NCI-H526 (cell line): ENCODE measurements around the gene GH2.
A peak's percentile ranks its signal among the peaks of the same experiment; 100 is the strongest.

Experiments used
- DNase-seq, 2 experiments: peaks; one replicate each; lab custom pipeline; 2025; lab: John Stamatoyannopoulos, UW

GH2 gene

DNA sequence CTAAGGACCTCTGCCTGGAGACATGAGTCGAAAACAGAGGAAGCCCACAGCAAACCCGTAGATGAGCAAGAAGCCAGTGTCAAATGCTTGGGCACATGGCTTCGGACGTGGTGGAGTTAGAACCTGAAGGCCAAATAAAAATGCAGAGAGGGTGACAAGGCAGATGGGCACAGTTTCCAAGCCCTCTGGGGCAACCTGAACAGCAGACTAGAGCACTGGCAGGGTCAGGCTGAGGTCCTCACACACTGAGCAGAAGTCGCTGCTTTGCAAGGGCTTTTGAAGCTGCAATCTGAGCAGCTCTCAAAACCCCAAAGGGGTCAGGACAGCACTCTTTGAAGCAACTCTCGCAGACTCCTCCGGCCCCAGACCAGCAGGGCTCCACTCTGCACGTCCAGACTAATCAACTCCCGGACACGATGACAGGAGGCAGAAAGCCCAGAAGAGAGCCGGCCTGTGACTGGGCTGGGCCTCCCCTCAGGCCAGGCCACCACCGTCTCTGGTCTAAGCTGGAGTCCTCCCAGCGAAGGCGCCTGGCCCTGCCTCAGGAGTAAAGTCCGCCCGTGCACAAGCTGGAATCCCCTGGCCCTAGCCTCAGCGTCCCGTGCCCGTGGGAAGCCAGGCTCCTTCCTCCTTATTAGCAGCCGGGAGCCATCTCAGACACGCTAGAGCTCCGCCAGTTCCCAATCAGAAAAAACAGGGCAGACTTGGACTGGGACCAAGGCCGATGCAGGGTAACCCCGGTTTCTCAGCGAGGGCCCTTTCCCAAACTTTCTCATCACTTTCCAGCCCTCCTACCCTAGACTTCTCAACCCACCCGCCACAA lies 40.2 kb downstream of the GH2 start:
- DNase-seq, result peak in 1 of 2 experiments; percentile 55

DNA sequence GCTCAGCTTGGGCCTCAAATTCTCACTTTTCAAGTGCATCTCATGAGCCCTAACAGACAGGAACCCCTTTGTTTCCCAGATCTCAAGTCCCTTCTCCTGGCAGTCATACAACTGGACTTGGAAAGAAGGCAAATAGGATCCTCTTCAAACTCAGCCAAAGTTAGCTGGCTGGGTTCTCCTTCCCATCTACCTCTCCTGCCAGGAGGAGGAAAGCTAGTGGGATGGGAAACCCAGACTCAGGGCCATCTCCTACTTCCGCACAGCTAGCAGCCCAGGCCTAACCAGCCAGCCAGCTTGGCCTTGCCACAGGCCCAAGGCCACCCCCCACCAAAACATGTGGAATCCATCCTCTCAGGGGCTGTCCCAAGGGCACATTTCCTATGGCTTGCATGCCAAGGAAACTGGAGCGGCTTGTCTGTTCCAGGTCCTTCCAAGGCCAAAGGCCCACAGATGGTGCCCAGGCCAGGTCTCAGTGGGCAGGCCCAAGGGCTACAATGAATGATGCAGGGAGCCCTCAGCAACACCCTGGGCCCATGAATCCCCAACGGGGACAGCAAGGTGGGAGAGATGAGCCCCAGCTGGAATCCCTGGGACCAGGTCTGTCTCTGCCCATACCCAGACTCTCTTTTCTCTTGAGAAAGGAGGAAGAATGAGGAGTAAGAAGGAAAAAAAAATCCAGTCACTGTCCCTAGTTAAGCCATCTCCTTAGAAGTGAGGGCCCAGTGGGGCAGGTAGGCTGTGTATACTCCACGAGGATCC lies 41.0 kb downstream of the GH2 start:
- no peak for DNase-seq

DNA sequence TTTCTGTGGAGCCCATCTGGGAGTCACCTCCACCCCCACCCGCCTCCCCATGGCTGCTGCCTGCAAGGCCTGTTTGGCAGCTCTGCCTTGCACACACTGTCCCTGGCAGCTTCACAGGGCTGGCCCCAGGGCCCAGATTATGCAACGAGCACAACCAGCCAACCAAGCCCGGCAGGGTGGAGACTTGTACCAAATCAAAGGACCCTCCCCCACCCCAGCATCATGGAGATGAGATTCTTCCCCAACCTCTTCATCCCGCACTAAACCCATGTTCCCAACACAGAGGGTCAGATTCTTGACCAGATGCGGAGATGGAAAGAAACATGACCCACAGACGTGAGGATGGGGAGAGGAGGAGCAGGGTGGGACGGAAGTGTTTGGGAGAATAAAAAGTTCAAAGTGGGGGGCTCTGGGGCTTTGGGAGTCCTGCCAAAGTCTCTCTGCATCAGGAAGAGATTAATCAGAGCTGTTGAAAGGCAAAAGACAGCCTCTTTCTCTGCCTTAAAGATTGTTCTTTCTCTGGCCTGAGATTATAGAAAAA lies 43.0 kb downstream of the GH2 start:
- no peak for DNase-seq

DNA sequence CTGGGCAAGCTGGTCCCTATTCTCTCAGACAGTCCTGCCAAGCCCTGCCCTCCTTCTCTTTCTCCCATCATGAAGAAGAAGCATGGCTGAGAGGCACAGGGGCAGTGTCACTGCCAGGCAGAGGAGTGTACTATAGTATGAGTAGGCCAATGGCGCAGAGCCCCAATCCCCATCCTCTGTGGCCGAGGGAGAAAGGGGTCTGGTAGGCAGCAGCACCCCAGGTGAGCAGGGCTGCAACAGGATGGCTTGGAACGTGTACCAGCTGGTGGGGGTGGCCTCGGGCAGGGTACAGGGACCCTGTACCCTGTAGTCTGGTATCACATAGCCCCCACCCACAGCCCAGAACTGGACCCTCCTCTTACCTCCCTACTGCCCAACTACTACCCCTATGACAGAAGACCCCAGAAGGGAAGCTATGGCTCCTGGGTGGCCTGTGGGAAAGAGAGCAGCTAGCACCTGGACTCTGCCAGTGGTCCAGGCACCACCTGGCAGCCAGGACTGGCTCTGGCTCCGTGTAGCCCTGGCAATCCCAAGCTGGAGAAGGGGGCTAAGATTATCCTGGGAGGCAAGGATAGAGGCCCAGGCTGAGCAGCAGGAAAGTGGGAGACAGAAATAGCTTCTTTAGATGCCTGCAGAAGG lies 43.7 kb downstream of the GH2 start:
- no peak for DNase-seq

DNA sequence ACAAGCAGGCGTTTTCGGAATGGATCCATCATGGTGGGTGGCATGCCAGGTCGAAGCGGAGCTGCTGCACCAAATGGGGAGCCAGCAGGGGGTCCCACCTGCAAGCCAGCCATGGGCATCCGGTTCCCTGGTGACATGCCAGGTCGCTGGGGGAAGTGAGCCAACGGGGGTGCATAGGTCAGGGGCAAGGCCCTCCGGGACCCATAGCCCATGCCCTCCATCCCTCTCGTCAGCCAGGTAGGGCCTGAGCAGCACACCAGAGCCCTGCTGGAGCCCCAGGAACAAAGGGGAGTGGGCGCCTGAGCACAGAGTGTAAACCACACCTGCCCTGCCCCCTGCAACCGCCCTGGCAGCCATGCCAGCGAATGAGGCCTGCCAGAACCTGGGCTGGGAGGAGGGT lies 44.3 kb downstream of the GH2 start:
- DNase-seq, result no peak

DNA sequence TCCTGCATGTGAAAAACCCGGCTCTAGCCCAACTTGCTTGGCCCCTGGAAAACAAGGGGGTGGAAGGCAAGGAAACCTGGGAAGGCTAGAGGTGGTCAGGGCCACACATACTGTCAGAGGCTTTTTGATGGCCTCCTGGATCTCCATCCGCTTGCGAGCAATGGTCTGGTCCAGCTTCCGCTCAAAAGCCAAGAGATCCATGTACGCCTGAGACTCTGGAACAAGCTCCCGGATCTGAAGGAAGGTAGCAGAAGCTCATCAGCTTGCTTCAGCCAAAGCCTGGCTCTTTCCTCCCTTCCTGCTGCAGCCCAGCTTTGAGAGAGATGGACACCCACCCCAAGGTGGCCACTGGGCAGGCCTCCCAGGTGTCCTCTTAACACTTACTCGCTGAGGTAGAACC lies 44.9 kb downstream of the GH2 start:
- no peak for DNase-seq

DNA sequence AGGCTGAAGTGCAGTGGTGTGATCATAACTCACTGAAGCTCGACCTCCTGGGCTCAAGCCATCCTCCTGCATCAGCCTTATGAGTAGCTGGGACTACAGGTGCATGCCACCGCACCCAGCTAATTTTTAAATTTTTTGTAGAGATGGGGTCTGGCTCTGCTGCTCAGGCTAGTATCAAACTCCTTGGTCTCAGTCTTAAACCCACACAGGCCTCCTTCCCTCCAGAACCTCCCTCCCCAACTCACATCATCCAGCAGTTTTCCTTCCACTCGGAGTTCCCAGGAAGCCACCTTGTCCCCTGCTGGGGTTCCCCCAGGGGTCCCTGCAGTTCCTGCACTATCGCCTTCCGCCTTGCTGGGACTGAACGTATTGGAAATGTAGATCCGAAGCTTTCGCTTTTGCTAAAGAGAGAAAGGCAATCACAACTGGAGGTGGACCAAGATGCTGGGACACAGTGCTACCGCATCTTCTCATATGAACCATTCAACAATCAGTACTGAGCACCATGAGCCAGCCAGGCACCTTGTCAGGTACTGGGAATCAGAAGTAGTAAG lies 46.5 kb downstream of the GH2 start:
- DNase-seq, result no peak

DNA sequence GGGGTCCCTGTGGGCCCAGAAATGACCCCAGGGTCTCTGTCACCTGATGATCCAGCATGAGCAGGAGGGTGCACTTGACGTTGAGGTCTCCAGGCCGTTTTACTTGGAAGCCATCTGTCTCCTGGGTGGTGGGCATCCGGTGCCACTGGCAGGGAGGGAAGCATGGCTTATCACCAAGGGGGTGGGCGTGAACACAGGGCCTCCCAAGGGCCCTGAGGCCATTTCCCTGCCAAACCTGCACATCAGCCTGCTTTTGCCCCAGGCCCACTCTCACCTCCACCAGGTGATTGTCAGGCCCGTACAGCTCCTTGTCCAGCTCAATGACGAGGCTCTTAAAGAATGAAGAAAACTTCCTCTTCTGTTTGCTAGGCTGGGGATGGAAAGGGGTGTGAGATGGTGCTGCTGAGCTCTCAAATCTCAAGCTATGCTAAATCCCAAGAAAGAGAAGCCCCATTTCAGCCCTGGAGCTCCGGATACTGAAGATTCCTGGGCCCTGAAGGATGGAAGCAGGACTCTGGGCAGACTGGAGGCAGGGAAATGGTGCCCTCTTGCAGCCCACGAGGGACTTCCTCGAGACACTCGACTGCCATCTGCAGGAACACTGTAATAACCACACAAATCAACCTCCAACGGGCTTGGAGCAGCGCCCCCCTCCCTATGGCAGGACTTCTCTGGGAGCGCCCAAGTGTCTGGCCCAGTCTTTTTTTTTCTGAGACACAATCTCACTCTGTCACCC lies 47.1 kb downstream of the GH2 start:
- peak; percentile 77 to 82 for DNase-seq

DNA sequence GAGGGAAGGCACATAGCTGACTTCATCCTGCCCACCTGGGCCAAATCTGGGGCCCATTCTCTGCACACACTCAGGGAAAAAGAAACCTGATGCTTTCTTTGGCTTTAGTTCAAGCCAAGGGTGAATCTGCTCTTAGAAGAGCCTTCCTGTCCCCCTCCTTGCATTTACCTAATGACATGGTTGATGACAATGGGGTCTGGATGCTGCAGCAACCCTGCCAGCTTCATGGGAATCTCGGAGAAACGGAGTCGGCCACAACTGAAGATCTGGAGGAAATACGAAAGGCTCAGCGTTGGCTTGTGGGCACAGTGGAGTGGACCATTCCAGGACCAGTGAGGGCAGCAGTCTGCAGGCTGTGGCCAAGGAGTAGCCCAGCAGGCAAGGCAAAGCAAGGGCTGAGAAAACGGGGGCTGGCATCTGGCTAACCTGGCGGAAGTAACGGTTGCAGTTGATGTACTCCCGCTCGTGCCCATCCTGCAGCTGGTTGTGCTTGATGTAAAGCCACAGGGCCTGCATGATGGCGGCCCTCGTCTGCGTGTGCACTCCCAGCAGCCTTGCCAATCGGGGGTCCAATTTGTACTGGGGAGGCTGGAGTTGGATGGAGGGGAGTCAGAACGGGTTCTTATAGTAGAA lies 47.9 kb downstream of the GH2 start:
- DNase-seq, result no peak

DNA sequence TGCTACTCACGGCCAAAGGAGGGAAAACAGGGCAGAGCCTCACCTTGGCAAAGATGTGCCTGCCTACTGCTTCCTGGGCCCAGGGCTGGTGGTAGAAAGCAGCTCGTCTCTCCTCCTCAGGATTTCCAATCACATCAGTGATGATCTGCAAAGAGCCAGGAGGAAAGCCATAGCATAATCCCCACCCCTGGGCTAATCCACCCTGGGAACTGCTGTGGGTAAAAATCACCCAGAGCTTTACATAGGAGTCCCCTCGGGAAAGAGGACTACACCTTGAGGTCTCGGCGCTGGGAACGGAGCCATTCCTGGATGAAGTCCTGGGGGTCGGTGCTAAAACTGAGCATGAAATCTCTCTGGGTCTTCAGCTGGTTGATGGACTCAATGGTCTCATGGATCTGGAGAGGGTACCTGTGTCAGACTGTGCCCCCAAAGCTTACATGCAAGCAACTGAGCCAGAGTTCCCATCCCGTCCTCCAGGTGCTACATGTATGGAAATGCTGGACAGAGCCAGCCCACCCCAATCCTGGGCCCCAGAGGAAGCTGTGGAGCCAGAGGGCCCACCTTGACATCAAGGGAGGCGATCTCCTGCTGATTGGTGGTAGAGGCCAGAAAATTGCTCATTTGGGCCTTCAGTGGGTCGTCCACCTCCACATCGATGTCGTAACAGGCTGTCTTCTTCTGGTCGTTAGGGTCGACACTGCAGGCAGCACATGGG lies 48.6 kb downstream of the GH2 start:
- DNase-seq, result no peak

DNA sequence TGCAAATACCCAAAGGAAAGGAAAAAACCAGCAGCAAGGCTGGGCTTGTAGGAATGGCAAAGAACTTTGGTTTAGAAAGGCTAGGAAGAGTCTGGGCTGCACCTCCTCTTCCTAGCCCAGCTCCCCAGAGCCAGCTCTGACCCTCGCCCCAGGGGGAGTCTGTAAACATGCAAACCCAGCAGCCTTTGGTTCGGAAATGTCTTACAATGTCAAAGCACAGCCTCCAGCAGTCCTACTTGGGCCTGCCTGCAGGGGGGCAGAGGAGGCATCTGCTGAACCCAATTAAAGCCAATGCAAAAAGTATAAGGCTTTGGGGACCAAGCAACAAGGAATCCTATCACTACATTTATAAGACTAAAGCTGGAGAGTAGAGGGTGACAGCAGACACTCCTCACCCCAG lies 49.3 kb downstream of the GH2 start:
- DNase-seq, result no peak

DNA sequence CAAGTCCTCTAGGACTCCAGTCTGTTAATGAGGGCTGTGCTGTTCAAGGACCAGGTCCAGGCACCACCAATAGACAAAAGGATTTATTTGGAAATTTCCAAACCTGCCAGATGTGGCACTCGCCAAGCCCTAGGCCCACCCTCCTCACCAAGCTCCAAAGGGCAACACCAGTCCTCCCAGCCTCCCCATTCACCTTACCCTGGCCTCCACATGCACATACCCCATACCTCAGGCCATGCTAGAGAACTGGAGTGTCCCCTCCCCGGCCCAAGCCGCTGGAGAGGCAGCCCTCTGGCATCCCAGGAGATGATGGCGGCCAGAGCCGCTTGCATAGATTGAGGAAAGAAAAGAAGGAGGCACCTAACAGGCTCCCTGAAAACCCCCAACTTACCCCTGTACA lies 49.7 kb downstream of the GH2 start:
- no peak for DNase-seq

DNA sequence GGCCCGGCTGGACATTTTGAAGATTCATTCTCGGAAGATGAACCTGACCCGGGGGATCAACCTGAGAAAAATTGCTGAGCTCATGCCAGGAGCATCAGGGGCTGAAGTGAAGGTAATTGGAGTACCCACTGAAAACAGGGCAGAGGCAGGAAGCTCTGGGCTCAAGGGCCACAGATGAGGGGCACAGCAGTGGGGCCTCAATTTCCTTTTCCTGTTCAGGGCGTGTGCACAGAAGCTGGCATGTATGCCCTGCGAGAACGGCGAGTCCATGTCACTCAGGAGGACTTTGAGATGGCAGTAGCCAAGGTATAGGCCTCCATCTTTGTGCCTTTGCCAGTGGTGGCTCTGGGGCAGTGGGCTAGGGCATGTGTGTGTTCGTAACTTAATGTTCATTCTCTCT lies 50.2 kb downstream of the GH2 start:
- no peak for DNase-seq

DNA sequence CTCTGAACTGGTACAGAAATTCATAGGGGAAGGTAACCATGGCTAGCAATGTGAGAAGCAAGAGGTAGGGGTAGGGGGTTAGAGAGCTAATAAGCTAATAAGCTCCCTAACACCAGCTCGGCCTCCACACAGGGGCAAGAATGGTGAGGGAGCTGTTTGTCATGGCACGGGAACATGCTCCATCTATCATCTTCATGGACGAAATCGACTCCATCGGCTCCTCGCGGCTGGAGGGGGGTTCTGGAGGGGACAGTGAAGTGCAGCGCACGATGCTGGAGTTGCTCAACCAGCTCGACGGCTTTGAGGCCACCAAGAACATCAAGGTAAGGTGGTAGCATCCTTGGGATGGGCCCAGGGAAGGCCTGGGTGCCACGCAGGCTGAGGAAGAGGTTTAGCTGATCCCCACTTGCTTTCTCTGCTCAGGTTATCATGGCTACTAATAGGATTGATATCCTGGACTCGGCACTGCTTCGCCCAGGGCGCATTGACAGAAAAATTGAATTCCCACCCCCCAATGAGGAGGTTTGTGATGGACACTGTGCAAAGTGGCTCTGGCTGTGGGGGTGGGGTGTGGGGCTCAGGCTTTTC lies 50.7 kb downstream of the GH2 start:
- no peak for DNase-seq

DNA sequence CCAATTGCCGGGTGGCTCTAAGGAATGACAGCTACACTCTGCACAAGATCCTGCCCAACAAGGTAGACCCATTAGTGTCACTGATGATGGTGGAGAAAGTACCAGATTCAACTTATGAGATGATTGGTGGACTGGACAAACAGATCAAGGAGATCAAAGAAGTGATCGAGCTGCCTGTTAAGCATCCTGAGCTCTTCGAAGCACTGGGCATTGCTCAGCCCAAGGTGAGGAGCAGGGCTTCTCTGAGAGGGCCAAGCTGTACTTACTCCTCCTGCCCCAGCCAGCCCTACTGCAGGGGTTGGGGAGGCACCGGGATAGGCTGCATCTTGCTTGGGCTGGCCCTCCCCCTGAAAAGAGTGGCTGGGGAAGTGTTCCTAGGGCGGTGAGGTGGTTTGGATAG lies 51.5 kb downstream of the GH2 start:
- no peak for DNase-seq
